ENCODE results near the gene KCNK13.
"Not testable (repeated sequence)": the region's sequence is repeated elsewhere in the genome, so short reads cannot be mapped to it uniquely, and the experiment has no call there.

KCNK13 gene

GRCh38 chr14:90062127-90062794 lies 467 bp downstream of the KCNK13 start:
- DNase-seq: no peak

- DNase-seq: no peak
Observed at GRCh38 chr14:90062822-90063539, 1.2 kb downstream of the KCNK13 start.

GRCh38 chr14:90072350-90072749 lies 10.6 kb downstream of the KCNK13 start:
- no peak for DNase-seq

GRCh38 chr14:90079576-90079975 lies 17.8 kb downstream of the KCNK13 start:
- no peak for DNase-seq

- no peak for DNase-seq
Observed at GRCh38 chr14:90087433-90087832, 25.6 kb downstream of the KCNK13 start.

- no peak for DNase-seq
Observed at GRCh38 chr14:90088176-90088575, 26.4 kb downstream of the KCNK13 start.

GRCh38 chr14:90089486-90089885 lies 27.7 kb downstream of the KCNK13 start:
- not testable (repeated sequence) for DNase-seq

GRCh38 chr14:90091393-90091792 lies 29.6 kb downstream of the KCNK13 start:
- DNase-seq: no peak

GRCh38 chr14:90093942-90094595 lies 32.3 kb downstream of the KCNK13 start:
- DNase-seq: no peak

GRCh38 chr14:90095096-90095495 lies 33.3 kb downstream of the KCNK13 start:
- no peak for DNase-seq

GRCh38 chr14:90096566-90096965 lies 34.8 kb downstream of the KCNK13 start:
- no peak for DNase-seq

GRCh38 chr14:90103808-90104207 lies 42.0 kb downstream of the KCNK13 start:
- DNase-seq: no peak

- DNase-seq: no peak
Observed at GRCh38 chr14:90105756-90106155, 44.0 kb downstream of the KCNK13 start.

GRCh38 chr14:90107789-90108188 lies 46.0 kb downstream of the KCNK13 start:
- DNase-seq: no peak

GRCh38 chr14:90109858-90110257 lies 48.1 kb downstream of the KCNK13 start:
- no peak for DNase-seq

GRCh38 chr14:90111895-90112534 lies 50.2 kb downstream of the KCNK13 start:
- no peak for DNase-seq

GRCh38 chr14:90114554-90114953 lies 52.8 kb downstream of the KCNK13 start:
- no peak for DNase-seq

GRCh38 chr14:90115780-90116179 lies 54.0 kb downstream of the KCNK13 start:
- DNase-seq: no peak

- DNase-seq: no peak
Observed at GRCh38 chr14:90116444-90116843, 54.6 kb downstream of the KCNK13 start.

- no peak for DNase-seq
Observed at GRCh38 chr14:90118027-90118426, 56.2 kb downstream of the KCNK13 start.

GRCh38 chr14:90126260-90126659 lies 64.5 kb downstream of the KCNK13 start:
- no peak for DNase-seq

- no peak for DNase-seq
Observed at GRCh38 chr14:90132821-90133570, 71.2 kb downstream of the KCNK13 start.

GRCh38 chr14:90136904-90137303 lies 75.1 kb downstream of the KCNK13 start:
- no peak for DNase-seq

Measured in activated CD4-positive, alpha-beta T cell treated with anti-CD3 and anti-CD28 coated beads for 4 hours (primary cell).